HG02610 (cell line): ENCODE measurements around the gene PHKG2.

ENCODE experiments used
- ATAC-seq: cut with Tn5 transposase; IDR thresholded peaks from one replicate; pipeline ENCODE4 v1.9.1; 2021; ENCODE audit warnings: mild to moderate bottlenecking, moderate library complexity; ENCODE audit not compliant: unreplicated experiment

The PHKG2 gene

DNA sequence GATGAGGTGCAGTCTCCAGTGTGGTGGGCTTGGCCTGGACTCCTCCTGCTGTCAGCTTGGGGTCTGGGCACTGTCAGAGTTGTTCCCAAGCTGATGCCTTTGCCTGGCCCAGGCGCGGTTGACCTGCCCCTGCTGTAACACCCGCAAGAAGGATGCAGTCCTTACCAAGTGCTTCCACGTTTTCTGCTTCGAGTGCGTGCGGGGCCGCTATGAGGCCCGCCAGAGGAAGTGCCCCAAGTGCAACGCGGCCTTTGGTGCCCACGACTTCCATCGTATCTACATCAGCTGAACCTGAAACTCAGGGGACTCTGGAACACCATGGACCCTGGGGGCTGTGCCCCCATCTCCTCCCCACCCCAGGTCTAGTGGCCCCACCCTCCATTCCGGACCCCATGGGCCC lies 25.6 kb downstream of the PHKG2 start:
- ATAC-seq = no peak

DNA sequence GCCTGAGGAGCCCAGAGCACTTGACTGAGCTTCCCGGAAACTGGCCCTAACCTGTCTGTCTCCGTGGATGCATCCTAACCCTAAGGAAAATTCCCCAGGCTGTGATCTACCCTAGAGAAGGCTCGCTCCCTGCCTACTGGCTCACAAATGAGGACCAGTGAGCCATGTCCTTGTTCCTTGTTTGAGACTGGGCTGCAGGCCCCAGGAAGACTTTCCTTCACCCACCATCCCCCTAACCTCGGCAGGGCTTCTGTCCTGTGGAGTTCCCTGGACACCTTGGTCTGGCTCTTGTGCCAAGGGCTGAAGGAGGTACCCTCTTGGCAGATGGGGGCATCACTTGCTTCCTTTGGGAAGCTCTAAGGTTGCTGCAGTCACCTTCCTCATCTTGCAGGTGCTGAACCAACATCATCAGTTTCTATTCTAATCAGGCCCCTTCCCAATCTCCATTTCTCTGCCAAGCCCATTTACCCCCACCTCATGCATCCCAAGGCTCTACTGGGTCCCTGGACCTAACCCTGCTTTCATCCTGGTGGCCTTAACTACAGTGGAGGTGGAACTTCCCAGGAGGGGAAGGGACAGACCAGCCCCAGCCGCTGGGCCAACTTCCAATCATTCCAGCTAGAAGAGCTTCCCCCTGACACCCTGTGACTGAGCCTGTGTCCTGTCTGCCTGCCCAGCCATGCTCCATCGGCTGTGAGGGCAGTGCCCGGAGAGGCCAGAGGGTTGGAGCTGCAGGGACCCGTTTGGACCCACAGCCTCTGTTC lies 26.3 kb downstream of the PHKG2 start:
- no peak for ATAC-seq

DNA sequence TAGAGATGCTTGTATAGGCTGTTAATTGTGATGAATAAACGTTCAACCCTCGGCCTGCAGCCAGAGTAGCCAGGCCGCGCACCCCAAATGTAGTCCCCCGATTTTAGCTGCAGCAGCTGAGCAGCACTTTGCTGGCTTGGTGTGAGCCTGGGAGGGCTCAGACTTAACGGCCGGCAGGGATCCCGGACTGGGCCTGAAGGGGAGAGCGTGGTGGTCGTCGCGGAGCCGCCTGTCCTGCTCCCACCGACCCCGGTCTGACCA lies 26.8 kb downstream of the PHKG2 start:
- no peak for ATAC-seq

DNA sequence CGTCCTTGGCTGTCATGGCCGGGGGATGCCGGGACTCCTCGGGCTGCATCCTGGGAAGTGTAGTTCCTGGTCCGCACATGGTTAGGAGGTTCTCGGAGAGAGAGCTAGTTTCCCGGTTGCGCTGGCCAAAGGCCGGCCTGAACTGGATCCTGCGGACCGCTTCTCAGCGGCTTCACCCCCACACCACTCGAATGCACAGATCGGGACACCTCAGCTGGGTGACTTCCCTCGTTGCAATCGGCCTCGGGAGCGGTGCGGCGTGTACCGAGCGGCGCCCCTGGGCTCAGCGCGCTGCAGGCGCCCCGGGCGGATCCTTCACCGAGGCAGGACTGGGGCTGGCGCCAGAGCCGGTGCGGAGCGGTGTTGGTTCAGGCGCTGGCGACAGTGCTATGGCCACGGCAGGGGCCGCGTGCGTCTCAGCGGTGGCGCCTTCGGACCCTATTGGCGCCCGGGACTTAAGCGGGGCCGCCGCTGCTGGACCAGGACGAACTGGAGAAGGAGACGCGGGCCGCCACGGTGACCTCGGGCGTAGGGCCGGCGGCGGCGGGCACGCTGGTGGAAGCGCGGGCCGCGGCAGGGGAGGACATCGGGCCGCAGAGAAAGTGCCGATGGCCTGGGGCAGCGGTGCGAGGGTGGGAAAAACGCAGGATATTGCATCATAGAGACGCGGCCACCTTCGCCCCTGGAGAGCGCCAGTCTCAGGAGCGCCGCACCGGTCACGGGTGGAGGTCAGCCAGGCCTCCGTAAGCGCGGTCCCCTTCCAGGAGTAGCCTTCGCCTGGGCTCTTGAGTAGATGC lies 27.4 kb downstream of the PHKG2 start:
- peak; percentile 34 for ATAC-seq

DNA sequence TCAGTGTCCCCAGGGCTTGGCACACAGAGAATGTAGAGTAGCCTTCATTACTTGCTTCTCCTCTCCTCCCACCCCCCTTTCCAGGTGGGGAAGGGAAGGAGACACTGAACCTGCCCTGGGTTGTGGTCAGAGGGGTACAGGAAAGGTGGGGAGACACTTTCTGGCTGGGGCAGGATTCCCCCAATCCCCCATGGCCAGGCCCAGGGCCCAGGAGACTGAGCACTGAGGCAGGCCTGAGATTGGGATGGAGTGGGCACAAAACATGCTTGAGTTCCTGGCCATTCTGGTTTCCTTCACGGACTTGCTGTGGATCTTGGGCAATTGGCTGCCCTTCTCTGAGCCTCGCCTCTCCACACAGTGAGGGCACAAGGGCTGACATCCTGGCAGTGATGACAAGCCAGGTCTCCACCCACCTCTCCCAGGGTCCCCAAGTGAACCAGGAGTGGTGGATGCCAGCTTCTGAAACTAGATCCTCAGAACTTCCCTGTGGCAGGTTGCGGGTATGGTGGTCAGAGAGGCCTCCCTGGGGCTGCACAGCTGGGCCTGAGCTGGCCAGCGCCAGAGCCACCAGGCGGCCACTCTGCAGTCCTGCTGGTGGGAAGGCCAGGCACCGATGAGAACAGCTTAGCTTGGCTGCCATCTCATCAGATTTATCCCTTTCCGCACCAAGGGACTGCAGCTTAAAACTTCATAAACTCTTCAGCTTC lies 29.5 kb downstream of the PHKG2 start:
- ATAC-seq = no peak

DNA sequence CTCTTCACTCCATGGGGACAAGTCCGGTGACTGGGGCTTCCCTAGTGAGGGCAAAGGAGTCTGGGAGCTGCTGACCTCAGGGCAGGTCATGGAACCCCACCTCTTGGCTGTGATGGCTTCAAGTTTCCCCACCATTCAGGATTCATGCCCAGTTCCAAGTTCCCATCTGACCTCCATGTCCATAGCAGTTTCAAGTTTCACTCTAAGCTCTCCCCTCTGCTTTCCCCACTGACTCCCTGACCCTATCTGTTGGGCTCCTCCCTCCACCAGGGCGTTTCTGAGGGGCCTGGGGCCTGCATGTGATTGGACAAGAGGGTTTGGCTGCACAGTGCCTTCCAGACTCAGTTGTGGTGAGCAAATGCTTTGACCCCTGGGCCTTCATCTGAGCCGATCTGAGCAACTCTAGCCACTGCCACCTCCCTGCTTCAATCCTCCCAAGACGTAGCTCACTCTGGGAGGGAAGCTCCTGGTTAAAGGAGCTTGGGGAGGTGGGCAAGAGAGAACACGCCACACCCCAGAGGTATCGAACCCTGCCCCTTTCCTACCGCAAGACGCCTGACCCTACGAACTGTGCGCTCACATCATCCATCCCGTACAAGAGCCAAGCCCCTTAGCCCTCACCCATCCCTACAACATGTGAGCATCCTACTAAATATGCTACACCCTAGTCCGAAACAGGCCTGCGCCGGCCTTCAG lies 30.5 kb downstream of the PHKG2 start:
- ATAC-seq = no peak

DNA sequence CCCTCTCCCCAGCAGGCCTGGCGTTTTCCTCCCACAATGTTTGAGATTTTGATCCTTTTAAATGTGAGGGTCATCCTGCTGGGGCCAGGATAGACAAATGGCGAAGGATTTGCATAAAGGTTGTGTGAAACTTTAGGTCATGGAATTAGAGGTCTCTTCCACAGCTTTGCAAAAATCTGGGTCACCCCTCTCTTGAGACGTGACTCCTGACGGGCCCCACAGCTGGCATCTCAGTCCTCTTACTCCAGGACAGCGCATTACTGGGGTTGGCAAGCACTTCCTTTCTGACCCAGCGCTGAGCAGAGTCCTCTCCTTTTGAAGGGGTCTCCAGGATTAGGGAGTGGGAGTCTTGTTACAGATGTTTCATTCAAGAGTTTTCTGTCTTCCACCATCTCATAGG lies 31.4 kb downstream of the PHKG2 start:
- no peak for ATAC-seq

DNA sequence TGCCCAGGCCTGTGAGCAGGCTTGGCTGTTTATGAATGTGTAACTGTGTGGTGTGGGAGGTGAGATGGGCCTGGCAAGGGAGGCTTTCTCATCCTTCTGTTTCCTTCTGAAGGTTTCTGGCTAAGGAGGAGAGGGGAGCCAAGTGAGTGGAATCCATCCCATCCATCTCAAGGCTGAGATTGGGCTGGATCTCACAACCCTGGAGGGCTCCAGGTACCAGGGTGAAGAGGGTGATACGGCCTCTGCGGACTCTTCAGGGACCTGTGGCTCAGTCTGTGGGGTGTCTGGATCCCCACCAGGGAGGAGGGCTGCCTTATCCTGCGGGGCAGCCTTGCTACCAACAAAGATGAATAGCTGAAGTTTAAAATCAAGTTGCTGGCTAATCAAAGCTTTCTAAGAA lies 31.8 kb downstream of the PHKG2 start:
- no peak for ATAC-seq

DNA sequence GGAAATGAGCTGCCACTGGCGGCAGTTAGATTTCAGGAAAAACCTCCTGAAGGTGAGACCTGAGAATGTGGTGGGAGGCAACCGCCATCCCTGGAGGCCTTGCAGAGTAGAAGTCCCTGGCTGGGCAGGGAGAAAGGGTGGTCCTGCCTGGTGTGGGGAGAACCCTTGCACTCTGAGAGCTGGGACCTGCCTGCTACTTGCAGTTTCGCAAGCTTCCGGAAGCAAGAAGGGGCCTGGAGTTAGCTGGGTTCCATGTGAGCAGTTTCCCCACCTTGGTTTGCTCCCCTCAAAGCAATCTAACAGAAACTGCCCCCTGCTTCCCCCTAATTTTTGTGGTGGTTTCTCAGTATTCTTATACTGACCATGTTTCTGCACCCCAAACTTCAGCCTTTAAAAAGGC lies 32.3 kb downstream of the PHKG2 start:
- ATAC-seq = no peak

DNA sequence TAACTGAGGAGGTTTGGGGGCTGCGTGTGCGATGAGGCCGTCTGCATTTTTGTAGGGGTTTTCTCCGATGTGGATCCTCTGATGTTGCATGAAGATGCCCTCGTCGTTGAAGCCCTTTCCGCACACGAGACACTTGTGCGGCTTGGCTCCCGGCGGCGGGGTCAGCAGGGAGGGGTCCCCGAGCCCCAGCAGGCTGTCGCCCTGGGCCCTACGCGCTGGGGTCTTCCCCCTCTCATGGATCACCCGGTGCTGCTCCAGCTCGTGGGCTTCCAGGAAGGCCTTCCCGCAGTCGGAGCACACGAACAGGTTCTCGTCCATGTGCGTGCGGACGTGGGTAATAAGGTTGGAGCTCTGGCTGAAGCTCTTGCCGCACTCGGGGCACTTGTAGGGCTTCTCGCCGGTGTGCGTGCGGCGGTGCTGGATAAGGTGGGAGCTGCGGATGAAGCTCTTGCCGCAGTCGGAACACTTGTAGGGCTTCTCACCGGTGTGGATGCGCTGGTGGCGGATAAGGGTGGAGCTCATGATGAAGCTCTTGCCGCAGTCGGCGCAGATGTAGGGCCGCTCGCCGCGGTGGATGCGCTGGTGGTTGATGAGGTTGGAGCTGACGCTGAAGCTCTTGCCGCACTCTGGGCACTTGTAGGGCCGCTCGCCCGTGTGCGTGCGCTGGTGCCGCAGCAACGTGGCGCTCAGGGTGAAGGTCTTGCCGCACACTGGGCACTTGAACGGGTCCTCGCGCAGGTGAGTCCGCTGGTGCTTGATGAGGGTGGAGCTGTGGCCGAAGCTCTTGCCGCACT lies 34.5 kb downstream of the PHKG2 start:
- ATAC-seq = no peak

DNA sequence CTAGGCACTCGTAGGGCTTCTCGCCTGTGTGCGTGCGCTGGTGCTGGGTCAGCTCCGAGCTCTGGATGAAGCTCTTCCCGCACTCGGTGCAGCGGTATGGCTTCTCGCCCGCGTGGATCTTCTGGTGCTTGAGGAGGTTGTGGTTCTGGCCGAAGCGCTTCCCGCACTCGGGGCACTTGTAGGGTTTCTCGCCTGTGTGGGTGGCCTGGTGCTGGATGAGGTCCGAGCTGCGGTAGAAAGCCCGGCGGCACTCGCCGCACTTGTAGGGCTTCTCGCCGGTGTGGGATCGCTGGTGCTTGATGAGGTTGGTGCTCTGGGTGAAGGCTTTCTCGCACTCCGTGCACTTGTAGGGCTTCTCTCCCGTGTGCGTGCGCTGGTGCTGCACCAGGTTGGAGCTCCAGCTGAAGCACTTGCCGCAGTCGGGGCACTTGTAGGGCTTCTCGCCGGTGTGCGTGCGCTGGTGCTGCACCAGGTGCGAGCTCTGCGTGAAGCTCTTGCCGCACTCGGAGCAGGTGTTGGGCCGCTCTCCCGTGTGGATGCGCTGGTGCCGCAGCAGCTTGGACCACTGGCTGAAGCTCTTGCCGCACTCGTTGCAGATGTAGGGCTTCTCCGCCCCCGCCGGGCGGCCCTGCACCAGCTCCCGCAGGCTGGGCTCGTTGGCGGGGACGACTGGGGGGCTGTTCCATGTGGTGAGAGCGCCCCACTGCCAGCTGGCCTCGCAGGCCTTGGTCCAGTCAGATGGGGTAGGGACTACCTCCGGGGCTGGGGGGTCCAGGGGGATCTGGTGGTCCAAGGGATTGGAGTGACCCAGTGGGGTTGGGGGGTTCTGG lies 35.3 kb downstream of the PHKG2 start:
- ATAC-seq = no peak

DNA sequence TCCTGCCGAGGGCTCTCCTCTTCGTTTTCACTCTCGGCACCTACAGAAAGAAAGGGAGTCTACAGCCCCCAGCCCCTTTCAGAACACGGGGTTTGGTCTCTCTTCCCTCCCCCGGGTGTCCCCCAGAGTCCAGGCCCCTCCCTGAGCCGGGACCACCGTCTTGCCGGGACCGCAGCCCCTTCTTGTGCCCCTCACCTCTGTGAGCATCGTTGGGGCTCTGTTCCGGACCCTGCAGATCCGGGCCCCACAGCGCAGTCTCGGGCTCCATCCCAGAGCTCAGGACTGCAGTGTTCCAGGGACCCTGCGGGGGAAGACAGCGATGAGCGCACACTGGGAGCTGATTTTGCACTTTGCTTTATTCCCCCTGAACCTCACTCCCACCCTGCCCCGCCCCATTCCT lies 36.0 kb downstream of the PHKG2 start:
- ATAC-seq = no peak

DNA sequence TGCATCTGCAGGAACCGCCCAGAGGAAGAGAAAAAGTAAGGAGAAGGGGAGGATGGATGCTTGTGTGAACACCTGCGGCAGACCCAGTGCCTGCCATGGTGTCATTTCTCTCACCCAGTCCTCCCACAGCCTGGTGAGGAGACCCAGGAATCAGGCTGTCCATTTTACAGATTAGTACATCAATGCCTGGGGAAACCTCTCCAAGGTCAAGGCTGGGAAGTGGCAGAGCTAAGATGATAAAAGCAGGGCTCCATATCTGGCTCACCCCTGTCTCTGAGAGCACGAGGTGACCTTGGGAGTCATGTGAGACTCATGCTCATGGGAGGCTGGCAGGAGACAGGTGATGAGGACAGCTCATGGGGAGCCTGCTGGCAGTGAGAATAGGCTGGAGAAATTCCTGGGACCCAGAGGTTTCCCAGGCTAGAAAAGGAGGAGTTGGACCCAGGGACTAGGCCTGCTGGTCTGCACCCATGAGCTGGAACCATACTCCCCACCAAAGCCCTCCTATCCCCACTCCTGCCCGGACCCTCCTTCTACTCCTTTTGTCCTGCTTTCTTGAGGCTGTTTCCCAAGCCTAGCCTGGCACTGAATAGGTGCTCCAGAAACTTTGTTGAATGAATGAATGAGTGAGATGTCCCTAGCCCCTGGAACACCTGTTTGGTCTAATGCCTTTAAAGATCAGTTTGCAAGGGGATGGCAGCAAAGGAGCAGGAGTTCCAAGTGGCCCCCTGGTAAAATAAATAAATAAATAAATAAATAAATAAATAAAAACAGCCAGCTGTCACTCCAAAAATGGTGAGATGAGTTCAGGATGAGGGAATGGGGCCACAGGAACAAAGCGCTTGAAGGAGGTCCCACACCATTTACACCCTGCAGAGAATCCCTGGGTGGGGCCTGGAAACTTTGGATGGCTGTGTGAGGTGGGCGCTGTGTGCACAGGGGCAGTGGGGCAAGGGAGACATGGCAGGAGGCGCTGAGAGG lies 37.2 kb downstream of the PHKG2 start:
- no peak for ATAC-seq

DNA sequence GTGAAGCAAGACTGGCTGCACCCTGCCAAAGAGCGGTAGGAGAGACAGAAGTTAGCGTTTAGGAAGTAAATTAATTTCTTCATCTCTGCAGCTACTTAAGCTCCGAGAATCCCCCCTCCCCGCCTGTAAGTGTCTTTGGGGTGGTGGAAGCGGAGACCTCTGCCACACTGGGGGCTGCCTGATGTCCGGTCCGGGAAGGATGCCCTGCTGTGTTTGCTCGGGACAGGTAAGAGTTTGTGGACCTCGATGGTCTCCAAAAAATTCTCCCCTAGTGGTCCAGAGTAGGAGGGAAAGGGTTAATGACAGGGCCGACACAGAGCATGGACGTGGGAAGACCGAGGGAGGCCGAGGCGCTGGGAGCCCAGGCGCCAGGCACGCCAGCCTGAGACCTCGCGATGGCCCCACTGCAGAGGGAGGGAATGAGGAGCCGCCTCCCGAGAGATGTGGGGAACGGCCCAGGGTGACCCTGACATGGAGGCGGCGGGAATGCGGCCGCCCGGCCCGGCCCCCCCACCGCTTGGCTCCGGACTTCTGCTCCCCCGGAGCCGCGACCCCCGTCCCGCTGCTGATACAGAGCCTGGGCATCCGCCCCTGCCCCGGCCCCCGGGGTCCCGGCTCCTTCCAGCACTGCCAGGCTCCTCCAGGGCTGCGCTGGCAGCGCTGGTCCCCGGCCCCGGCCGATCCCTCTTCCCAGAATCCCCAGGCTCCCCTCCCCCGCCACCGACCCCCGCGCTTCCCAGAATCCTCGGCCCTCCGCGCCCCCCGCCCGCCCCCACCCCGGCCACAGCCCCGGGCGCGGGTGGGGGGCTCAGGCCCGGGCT lies 38.1 kb downstream of the PHKG2 start:
- no peak for ATAC-seq

DNA sequence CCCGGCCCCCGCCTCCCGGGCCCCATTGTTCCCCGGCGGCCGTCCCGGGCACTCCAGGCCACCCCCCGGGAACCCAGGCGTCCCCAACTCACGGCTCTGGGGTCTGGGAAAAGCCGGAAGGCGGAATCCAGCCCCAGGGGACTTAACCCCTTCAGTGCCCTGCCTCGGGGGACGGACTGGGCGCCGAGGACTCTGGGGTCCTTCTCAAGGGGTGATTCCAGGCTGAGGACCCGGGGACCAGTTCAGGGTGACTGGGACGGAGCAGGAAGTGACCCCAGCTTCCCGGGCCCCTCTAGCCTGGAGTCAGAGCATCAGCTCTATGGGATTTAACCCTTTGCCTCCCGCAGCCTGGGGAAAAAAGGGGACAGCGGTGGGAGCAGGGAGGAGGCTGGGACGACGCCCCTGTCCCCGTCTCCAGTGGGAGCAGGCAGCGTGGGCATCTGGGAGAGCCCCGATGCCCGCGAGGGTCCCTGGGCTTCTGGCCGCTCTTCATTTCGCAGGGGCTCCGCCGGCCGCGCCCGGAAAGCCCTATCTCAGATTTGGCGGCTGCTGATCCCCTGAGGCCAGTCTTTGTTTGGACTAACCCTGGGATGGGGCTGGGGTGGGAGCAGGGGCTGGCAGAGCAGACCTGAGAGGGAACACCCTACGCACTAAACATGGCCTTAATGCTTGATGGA lies 38.8 kb downstream of the PHKG2 start, which contains the start of gene ZNF629:
ZNF629 (minus strand) TSS at position 270 of the 677 bp plus-strand sequence. CDS start 2,723 bp downstream, outside the sequence.
- no peak for ATAC-seq

DNA sequence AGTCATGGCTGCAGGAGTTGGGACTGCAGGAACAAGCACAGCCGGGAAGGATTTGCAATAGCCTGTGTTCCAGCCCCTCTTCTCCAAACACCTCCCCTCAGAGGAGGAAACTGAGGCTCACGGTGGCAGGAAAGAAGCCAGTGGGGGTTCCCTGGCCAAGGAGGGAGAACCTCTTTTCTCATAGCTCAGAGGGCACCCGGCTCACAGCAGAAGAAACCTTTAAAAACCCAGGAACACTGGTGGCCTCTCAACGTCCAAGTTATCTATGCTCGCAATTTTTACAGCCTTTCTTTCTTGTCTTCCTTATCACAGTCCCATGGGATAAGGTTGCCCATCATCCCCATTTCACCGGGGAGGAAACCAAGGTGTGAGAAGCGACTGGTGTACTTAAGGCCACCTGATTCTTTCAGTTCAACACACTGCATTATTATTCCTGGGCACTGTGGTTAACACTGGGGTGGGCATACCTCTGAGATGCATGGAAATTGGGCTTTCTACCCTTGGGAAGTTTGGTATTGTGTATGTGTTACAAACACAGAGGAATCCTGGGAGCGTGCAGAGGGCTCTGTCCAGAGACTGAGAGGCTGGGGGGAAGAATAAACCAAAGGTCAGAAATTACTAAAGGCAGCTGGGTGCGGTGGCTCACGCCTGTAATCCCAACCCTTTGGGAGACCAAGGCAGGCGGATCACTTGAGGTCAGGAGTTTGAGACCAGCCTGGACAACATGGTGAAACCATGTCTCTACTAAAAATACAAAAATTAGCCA lies 39.6 kb downstream of the PHKG2 start:
- ATAC-seq = no peak
